SH-SY5Y (cell line): Measurements from ENCODE around the gene POLDIP2.

Experiments
- GATA2 ChIP-seq: IDR thresholded peaks from 2 replicates; pipeline ENCODE4 v1.6.1; 2011; ENCODE audit warnings: mild to moderate bottlenecking, low read depth, low read length
- GATA3 ChIP-seq: IDR thresholded peaks from 2 replicates; pipeline ENCODE4 v1.6.1; 2011; ENCODE audit warnings: low read depth, mild to moderate bottlenecking, low read length, moderate library complexity

DNA sequence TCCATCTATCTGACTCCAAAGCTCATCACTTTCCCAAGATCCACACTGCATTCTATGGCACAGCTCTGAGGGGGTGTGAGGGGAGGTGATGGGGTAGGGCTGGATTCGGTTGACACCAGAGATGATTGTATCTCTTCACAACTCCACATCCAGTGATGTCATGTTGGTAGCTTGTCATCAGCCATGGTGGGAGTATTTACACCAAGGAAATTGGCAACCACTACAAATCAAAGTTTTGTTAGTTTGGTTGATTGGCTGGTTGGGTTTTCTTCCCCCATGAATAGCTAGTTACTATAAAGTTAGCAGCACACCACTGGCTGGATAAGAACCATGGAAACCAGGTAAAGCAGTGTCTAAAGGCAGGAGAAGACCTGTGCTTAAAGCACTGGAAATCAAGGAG is 33.7 kb upstream of the POLDIP2 start:
- no peak for TF ChIP-seq GATA2
- no peak for TF ChIP-seq GATA3
